ENCODE results near the gene TSEN54. TPM values are rescaled to one million over a fixed set of nuclear protein-coding genes. Genes with fewer than 3 reads are reported as not detected.

TSEN54 gene
- 10.1 and 14.7 TPM in 2 replicates for total RNA-seq

GRCh38 chr17:75516255-75516618 is at the start of gene TSEN54:
TSS of gene TSEN54 (plus strand) at chr17:75516528. CDS start at chr17:75516561, 33 bp downstream.

GRCh38 chr17:75515496-75516254 is 653 bp upstream of the TSEN54 start, which contains the start of gene CASKIN2:
TSS of gene CASKIN2 (minus strand) at chr17:75515537. CDS start at chr17:75513804, 1,733 bp downstream.

DNA sequence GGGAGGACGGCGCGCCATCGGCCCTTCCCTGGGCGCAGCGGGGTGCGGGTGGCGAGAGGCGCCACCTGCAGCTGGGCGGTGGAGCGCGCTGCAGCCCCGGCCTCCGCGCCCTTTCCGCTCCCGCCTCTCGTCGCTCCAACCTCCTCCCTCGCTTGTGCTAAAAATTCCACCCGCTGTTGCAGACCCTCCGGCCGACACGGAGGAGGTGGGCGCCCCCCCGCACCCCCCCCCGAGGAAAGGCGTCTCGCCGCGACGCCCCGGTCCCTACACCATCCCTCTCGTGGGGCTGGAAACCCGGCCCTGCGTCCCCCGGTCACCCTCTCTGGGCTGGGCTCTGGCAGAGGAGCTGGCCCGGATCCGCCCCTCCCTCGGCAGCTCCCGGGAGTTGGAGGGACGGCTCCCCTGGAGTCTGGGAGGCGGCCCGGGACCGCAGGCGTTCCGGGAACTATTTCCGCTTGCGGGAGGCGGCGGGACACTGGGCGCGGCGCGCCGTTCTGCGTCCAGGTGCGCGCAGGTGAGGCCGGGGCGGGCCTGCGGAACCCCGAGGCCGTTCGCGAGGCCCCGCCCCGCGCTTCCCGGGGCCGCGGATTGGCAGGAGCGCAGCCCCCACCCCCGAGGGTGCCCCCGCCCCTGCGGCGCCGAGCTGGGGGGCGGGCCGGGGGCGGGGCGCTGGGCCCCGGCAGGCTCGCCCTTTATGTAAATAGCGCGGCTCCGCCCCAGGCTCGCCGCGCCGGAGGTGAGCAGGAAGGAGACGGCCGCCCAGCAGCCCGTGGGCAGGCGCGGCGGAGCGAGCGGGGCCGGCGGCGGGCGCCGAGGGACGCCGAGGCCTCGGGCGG is 8.9 kb downstream of the TSEN54 start, which contains the start of gene LLGL2:
Gene LLGL2, plus strand, starts transcription at position 728 of the 836 bp plus-strand sequence. CDS start 17,730 bp downstream, outside the sequence.

Other genes starting within 250 kb of the TSEN54 start
- gene MIF4GD, start 245.3 kb upstream of the TSEN54 start, total RNA-seq = 9.4 and 10.9 TPM in 2 replicates
- 13.4 and 14.0 TPM in 2 replicates for gene SLC25A19, start 227.1 kb upstream of the TSEN54 start, total RNA-seq
- 93.6 and 104 TPM in 2 replicates for gene GRB2, start 110.8 kb upstream of the TSEN54 start, total RNA-seq
- gene TMEM94, start 59.9 kb upstream of the TSEN54 start, total RNA-seq = 34.3 and 46.4 TPM in 2 replicates
- 11.8 and 14.9 TPM in 2 replicates for gene CASKIN2, start 991 bp upstream of the TSEN54 start, total RNA-seq
- gene LLGL2, start 9.2 kb downstream of the TSEN54 start, total RNA-seq = 4.0 and 4.5 TPM in 2 replicates
- 6.3 and 11.6 TPM in 2 replicates for gene MYO15B, start 71.3 kb downstream of the TSEN54 start, total RNA-seq
- gene SMIM5, start 116.9 kb downstream of the TSEN54 start, total RNA-seq = under 0.01 TPM in 1 of 2 replicates, not detected in the other
- gene RECQL5, start 150.6 kb downstream of the TSEN54 start, total RNA-seq = 20.2 and 20.8 TPM in 2 replicates
- gene SAP30BP, start 150.8 kb downstream of the TSEN54 start, total RNA-seq = 78.5 and 94.8 TPM in 2 replicates
- gene ITGB4, start 204.9 kb downstream of the TSEN54 start, total RNA-seq = 3.7 TPM in 2 replicates
- gene GALK1, start 248.7 kb downstream of the TSEN54 start, total RNA-seq = 37.8 and 42.7 TPM in 2 replicates

Measured in thoracic aorta endothelial cell (primary cell).